ENCODE measurements around the gene GPX2. TPM values are rescaled to one million over a fixed set of nuclear protein-coding genes. Genes with fewer than 3 reads are reported as not detected.

The GPX2 gene
- not detected for total RNA-seq
- long read RNA-seq, partial matches to known transcripts = 0 of 1 reads
- long read RNA-seq, other reads (novel, unspliced or antisense) = 0 of 1 reads

- intact Hi-C loops (cut with DNase I) = no loop called here
Measured at GRCh38 chr14:64942531-64943111, at the start of gene GPX2. Gene GPX2 (minus strand): TSS chr14:64942745. CDS start chr14:64942726, 19 bp downstream.

GRCh38 chr14:64990939-64991338, 48.4 kb upstream of the GPX2 start:
- H3K4me1 ChIP-seq = peaks cover 14% of the 10 kb centered on the region
- no peak for ATAC-seq

More at GRCh38 chr14:64942531-64943111, at the start of gene GPX2:
- DNase-seq = no peak
- Histone ChIP-seq H3K27ac (no peak within 1 kb of the TSS), H3K27me3 (ENCODE audit: low read depth) (no peaks in the 10 kb centered on the region), H3K36me3 (peaks cover 40% of the 10 kb centered on the region), H3K9me3 (no peaks in the 10 kb centered on the region), H3K4me1 (no peaks in the 10 kb centered on the region), H3K4me3 (no peak within 1 kb of the TSS)
- peak in 1 of 2 donors; percentile 9 for ATAC-seq
- TF ChIP-seq CTCF (IDR thresholded peaks at IDR 0.05) = no peak

GRCh38 chr14:64990296-64990695, 47.8 kb upstream of the GPX2 start:
- Histone ChIP-seq H3K36me3 (no peaks in the 10 kb centered on the region), H3K27me3 (ENCODE audit: low read depth) (no peaks in the 10 kb centered on the region), H3K4me3 (no peak overlapping the region), H3K27ac (no peak overlapping the region), H3K9me3 (no peaks in the 10 kb centered on the region), H3K4me1 (peaks cover 15% of the 10 kb centered on the region)
- DNase-seq (no peak), ATAC-seq (no peak)
- intact Hi-C loops (cut with DNase I) = no loop called here
- TF ChIP-seq CTCF (IDR thresholded peaks at IDR 0.05) = no peak

More at GRCh38 chr14:64990939-64991338, 48.4 kb upstream of the GPX2 start:
- DNase-seq = no peak
- no peaks in the 10 kb centered on the region for H3K27me3 ChIP-seq (ENCODE audit: low read depth)
- H3K4me3 ChIP-seq = no peak overlapping the region
- no peak overlapping the region for H3K27ac ChIP-seq
- H3K36me3 ChIP-seq = no peaks in the 10 kb centered on the region
- intact Hi-C loops (cut with DNase I) = no loop called here
- no peak for TF ChIP-seq CTCF (IDR thresholded peaks at IDR 0.05)
- H3K9me3 ChIP-seq = no peaks in the 10 kb centered on the region

GRCh38 chr14:64987438-64987767, 44.9 kb upstream of the GPX2 start:
- ATAC-seq (no peak), DNase-seq (no peak)
- peak overlapping the region; percentile 86 for H3K4me3 ChIP-seq
- H3K4me1 ChIP-seq = peaks cover 18% of the 10 kb centered on the region
- H3K27ac ChIP-seq = peak overlapping the region; percentile 86
- no peaks in the 10 kb centered on the region for H3K9me3 ChIP-seq
- H3K36me3 ChIP-seq = no peaks in the 10 kb centered on the region
- no peak for TF ChIP-seq CTCF (IDR thresholded peaks at IDR 0.05)
- intact Hi-C loops (cut with DNase I) = no loop called here
- H3K27me3 ChIP-seq (ENCODE audit: low read depth) = no peaks in the 10 kb centered on the region

GRCh38 chr14:64986648-64987437, 44.3 kb upstream of the GPX2 start, which contains the start of gene FNTB:
Gene FNTB (plus strand): TSS chr14:64986895. CDS start chr14:64986954, 59 bp downstream.
- intact Hi-C loops (cut with DNase I) = no loop called here
- DNase-seq (peak; percentile 97), ATAC-seq (peak; percentile 99)
- Histone ChIP-seq H3K4me3 (peak within 1 kb of the TSS; percentile 86), H3K36me3 (no peaks in the 10 kb centered on the region), H3K27ac (peak within 1 kb of the TSS; percentile 86), H3K4me1 (peaks cover 18% of the 10 kb centered on the region), H3K27me3 (ENCODE audit: low read depth) (no peaks in the 10 kb centered on the region), H3K9me3 (no peaks in the 10 kb centered on the region)
- TF ChIP-seq CTCF (IDR thresholded peaks at IDR 0.05) = peak; percentile 66
